K562 (cell line): ENCODE measurements around the gene PPP2R5A.

ENCODE experiments used
- ATF1 ChIP-seq, 2 experiments: fragments of 450-650 bp in 1 of 2; IDR thresholded peaks; 2 replicates each; pipeline ENCODE4 v1.6.1; 2016; ENCODE audit warnings: missing compliant biosample characterization in 1 of 2, missing genetic modification characterization in 1 of 2
- BRF1 ChIP-seq: IDR thresholded peaks from 3 replicates; pipeline ENCODE4 v1.6.1; 2011; ENCODE audit warnings: borderline replicate concordance, mild to moderate bottlenecking; ENCODE audit not compliant: insufficient read length; ENCODE audit errors: extremely low read depth
- GATAD2A ChIP-seq: fragments of 450-650 bp; IDR thresholded peaks from 2 replicates; pipeline ENCODE4 v1.6.1; 2017
- KDM5B ChIP-seq: fragments of 200-600 bp; sonication (generic); IDR thresholded peaks from 2 replicates; pipeline ENCODE4 v1.6.1; 2012; ENCODE audit warnings: low read depth, mild to moderate bottlenecking, moderate library complexity, low read length, control low read depth, inconsistent platforms; ENCODE audit not compliant: insufficient replicate concordance
- PCBP2 ChIP-seq: fragments of 200-400 bp; formaldehyde crosslinking; IDR thresholded peaks from 2 replicates; pipeline ENCODE4 v1.6.1; 2018; ENCODE audit warnings: low read length, low read depth, mild to moderate bottlenecking, moderate library complexity; ENCODE audit not compliant: poor library complexity, severe bottlenecking

GRCh38 chr1:212283741-212284140 lies 1.5 kb upstream of the PPP2R5A start:
- TF ChIP-seq GATAD2A (no peak), ATF1 (CRISPR knock-in tag; IDR thresholded peaks at IDR 0.05) (no peak), ATF1 (tag; IDR thresholded peaks at IDR 0.05) (no peak), BRF1 (no peak), PCBP2 (no peak), KDM5B (no peak)
